SU-DHL-6 (cell line): ENCODE data around the gene VWA8.
A peak's percentile ranks its signal among the peaks of the same experiment; 100 is the strongest.

Source experiments
- H2AFZ ChIP-seq: fragments of 200-600 bp; sonication (generic); 2 replicates; pipeline ENCODE4 v1.6.1; 2014; ENCODE audit warnings: low read depth, mild to moderate bottlenecking, moderate library complexity, mixed read lengths, antibody characterized with exemption, low read length; ENCODE audit not compliant: severe bottlenecking
- H3F3A ChIP-seq: fragments of 200-600 bp; shearing (Covaris generic); 2 replicates; pipeline ENCODE4 v1.6.0; 2016; ENCODE audit warnings: antibody characterized with exemption, mild to moderate bottlenecking; ENCODE audit not compliant: insufficient read depth
- H3K27ac ChIP-seq: fragments of 200-600 bp; sonication (generic); 2 replicates; pipeline ENCODE4 v1.5.1; 2016; ENCODE audit warnings: low read depth, mild to moderate bottlenecking, low read length, moderate library complexity, mixed read lengths
- H3K27me3 ChIP-seq: fragments of 200-600 bp; sonication (generic), shearing (Covaris generic); 2 replicates; pipeline ENCODE4 v1.6.0; 2014; ENCODE audit warnings: mild to moderate bottlenecking, low read length
- H3K36me3 ChIP-seq: fragments of 200-600 bp; sonication (generic); 2 replicates; pipeline ENCODE4 v1.6.1; 2014; ENCODE audit warnings: mild to moderate bottlenecking, low read length, mixed read lengths
- H3K4me2 ChIP-seq: fragments of 300-600, 200-600 bp; shearing (Covaris generic), sonication (generic); 2 replicates; pipeline ENCODE4 v1.6.0; 2014; ENCODE audit warnings: low read length, low read depth, mild to moderate bottlenecking; ENCODE audit not compliant: poor library complexity, severe bottlenecking
- H3K4me3 ChIP-seq: fragments of 200-600 bp; sonication (generic); 2 replicates; pipeline ENCODE4 v1.5.1; 2014; ENCODE audit warnings: antibody characterized with exemption, low read length, mild to moderate bottlenecking, mixed read lengths; ENCODE audit not compliant: insufficient read depth, poor library complexity, severe bottlenecking
- H3K79me2 ChIP-seq: fragments of 200-600 bp; sonication (generic); 2 replicates; pipeline ENCODE4 v1.6.1; 2014; ENCODE audit warnings: mild to moderate bottlenecking, low read length, moderate library complexity; ENCODE audit not compliant: insufficient read depth
- H3K9ac ChIP-seq: fragments of 200-600 bp; sonication (generic); 2 replicates; pipeline ENCODE4 v1.7.0; 2014; ENCODE audit warnings: mild to moderate bottlenecking, low read length
- H3K9me2 ChIP-seq: fragments of 200-600 bp; sonication (generic); replicated peaks from 2 replicates; pipeline ENCODE4 v1.6.1; 2014; ENCODE audit warnings: low read length; ENCODE audit not compliant: insufficient read depth
- H3K9me3 ChIP-seq: fragments of 200-600 bp; sonication (generic); 2 replicates; pipeline ENCODE4 v1.6.1; 2014; ENCODE audit warnings: low read length, mixed read lengths; ENCODE audit not compliant: insufficient read depth
- H4K20me1 ChIP-seq: fragments of 200-600 bp; sonication (generic); 2 replicates; pipeline ENCODE4 v1.6.1; 2014; ENCODE audit warnings: low read depth, mild to moderate bottlenecking, antibody characterized with exemption, low read length, moderate library complexity, mixed read lengths
- EZH2phosphoT487 ChIP-seq: fragments of 200-600 bp; sonication (generic), shearing (Covaris generic); conservative IDR thresholded peaks from 2 replicates; pipeline ENCODE4 v1.6.1; 2018; ENCODE audit warnings: mild to moderate bottlenecking, antibody characterized with exemption, low read length, moderate library complexity, mixed read lengths
- TF ChIP-seq, protein P1 (sequence below): fragments of 200-600 bp; sonication (generic); IDR thresholded peaks from one replicate; pipeline ENCODE4 v1.5.1; 2017; ENCODE audit warnings: antibody characterized with exemption, mild to moderate bottlenecking, low read length, moderate library complexity; ENCODE audit not compliant: insufficient read depth, poor library complexity, severe bottlenecking

The VWA8 gene

GRCh38 chr13:41588899-41589298 lies 372.0 kb downstream of the VWA8 start:
- no peak overlapping the region for H3K9ac ChIP-seq
- H3K27me3 ChIP-seq = no peaks in the 10 kb centered on the region
- no peaks in the 10 kb centered on the region for H4K20me1 ChIP-seq
- no peak overlapping the region for H2AFZ ChIP-seq
- H3F3A ChIP-seq = peaks cover 8% of the 10 kb centered on the region; the same call in 1 of the 2 replicates
- peak overlapping the region; percentile 69 for H3K27ac ChIP-seq
- no peak overlapping the region for H3K4me3 ChIP-seq
- no peak overlapping the region for H3K4me2 ChIP-seq
- H3K9me3 ChIP-seq = no peaks in the 10 kb centered on the region
- no peaks in the 10 kb centered on the region for H3K36me3 ChIP-seq
- H3K9me2 ChIP-seq = no peaks in the 10 kb centered on the region
- TF ChIP-seq EZH2phosphoT487 = no peak
- TF ChIP-seq, protein P1, sequence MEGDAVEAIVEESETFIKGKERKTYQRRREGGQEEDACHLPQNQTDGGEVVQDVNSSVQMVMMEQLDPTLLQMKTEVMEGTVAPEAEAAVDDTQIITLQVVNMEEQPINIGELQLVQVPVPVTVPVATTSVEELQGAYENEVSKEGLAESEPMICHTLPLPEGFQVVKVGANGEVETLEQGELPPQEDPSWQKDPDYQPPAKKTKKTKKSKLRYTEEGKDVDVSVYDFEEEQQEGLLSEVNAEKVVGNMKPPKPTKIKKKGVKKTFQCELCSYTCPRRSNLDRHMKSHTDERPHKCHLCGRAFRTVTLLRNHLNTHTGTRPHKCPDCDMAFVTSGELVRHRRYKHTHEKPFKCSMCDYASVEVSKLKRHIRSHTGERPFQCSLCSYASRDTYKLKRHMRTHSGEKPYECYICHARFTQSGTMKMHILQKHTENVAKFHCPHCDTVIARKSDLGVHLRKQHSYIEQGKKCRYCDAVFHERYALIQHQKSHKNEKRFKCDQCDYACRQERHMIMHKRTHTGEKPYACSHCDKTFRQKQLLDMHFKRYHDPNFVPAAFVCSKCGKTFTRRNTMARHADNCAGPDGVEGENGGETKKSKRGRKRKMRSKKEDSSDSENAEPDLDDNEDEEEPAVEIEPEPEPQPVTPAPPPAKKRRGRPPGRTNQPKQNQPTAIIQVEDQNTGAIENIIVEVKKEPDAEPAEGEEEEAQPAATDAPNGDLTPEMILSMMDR = no peak
- H3K79me2 ChIP-seq = no peaks in the 10 kb centered on the region

DNA sequence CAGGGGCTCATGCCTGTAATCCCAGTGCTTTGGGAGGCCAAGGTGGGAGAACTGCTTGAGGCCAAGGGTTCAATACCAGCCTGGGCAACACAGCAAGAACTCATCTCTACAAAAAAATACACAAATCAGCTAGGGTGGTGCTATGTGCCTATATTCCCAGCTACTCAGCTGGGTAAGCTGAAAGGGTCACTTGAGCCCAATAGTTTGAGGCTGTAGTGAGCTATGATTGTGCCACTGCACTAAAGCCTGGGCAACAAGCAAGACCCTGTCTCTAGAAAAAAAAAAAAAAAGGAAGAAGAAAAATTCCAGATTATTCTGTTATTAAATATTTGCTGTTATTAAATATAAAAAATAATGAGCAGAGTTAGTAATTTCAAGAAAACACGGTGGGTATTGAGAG lies 372.5 kb downstream of the VWA8 start:
- H3K79me2 ChIP-seq = no peaks in the 10 kb centered on the region
- H3K36me3 ChIP-seq = no peaks in the 10 kb centered on the region
- H3K9ac ChIP-seq = no peak overlapping the region
- peaks cover 8% of the 10 kb centered on the region; the same call in 1 of the 2 replicates for H3F3A ChIP-seq
- no peaks in the 10 kb centered on the region for H3K27me3 ChIP-seq
- TF ChIP-seq EZH2phosphoT487 = no peak
- TF ChIP-seq, protein P1 = no peak
- H3K9me2 ChIP-seq = no peaks in the 10 kb centered on the region
- H3K4me2 ChIP-seq = no peak overlapping the region
- H3K9me3 ChIP-seq = no peaks in the 10 kb centered on the region
- no peak overlapping the region for H2AFZ ChIP-seq
- no peak overlapping the region for H3K27ac ChIP-seq
- no peak overlapping the region for H3K4me3 ChIP-seq
- H4K20me1 ChIP-seq = no peaks in the 10 kb centered on the region

DNA sequence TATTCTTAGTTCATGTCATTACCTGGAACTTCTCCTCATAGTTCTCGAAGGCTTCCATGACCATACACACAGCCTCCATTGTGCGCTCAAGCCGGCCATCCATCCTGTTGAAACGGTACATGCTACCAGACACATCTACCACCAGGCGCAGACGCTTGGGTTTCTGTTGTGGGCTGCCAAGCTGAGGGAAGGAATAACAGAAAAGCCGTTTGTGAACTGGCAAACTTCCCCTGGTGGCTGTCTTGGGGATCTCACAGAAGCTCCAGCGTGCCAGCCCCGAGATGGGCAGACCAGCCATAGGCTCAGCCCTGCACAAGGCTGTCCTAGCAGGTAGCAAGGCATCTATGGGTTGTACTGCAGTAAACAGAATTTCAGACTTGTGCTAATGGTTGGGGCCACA lies 373.4 kb downstream of the VWA8 start:
- Histone ChIP-seq H3K79me2 (no peaks in the 10 kb centered on the region), H3K4me2 (no peak overlapping the region), H3K9ac (no peak overlapping the region), H3K9me3 (no peaks in the 10 kb centered on the region), H4K20me1 (no peaks in the 10 kb centered on the region), H3K36me3 (no peaks in the 10 kb centered on the region), H3K27me3 (no peaks in the 10 kb centered on the region), H3K4me3 (no peak overlapping the region), H3F3A (peaks cover 8% of the 10 kb centered on the region; the same call in 1 of the 2 replicates), H3K9me2 (no peaks in the 10 kb centered on the region), H3K27ac (no peak overlapping the region), H2AFZ (no peak overlapping the region)
- TF ChIP-seq, protein P1 = peak; percentile 34
- no peak for TF ChIP-seq EZH2phosphoT487
